ENCODE data around the gene IL3. TPM values are rescaled to one million over a fixed set of nuclear protein-coding genes. Genes with fewer than 3 reads are reported as not detected.

IL3 gene
- total RNA-seq, 1 donor from 2014 or later, result not detected

DNA sequence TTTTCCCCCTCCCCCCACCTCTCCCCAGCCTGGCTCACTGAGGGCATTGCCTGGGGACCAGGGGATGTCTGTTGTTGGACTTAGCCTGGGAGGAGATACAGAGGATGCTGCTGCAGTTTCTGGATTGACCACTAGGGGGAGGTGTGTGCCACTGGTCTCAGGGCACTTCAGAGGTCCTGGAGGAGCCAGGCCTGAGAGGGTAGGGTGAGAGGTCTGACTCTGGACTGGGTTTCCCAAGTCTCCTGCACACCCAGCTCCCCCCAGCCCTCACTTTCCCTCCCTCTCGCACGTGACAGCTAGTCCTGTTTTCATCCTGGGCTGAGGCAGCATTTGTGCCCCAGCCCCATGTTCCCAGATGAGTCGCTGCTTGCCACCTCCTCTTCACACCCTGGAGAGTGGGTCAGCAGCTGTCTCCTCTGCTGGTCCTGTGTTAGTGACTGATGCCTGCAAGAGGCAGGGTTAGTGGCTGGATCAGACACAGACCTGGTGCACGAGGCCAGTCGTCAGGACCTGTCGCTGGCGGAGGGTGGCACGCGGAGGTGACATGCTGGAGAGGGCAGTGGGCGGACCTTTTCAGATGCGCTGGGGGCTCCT lies 4.4 kb downstream of the IL3 start:
- Mint-ChIP-seq H3K4me3 (ENCODE audit: unreplicated experiment) (no peak overlapping the region), H3K27me3 (ENCODE audit: unreplicated experiment) (peaks cover 12% of the 10 kb centered on the region), H3K4me1 (ENCODE audit: low read depth, unreplicated experiment) (peaks cover 2% of the 10 kb centered on the region), H3K27ac (ENCODE audit: unreplicated experiment) (no peak overlapping the region), H3K36me3 (ENCODE audit: unreplicated experiment) (no peaks in the 10 kb centered on the region), H3K9me3 (ENCODE audit: unreplicated experiment) (peaks cover 3% of the 10 kb centered on the region)
- DNase-seq, result peak; percentile 92
- TF ChIP-seq, protein P1, sequence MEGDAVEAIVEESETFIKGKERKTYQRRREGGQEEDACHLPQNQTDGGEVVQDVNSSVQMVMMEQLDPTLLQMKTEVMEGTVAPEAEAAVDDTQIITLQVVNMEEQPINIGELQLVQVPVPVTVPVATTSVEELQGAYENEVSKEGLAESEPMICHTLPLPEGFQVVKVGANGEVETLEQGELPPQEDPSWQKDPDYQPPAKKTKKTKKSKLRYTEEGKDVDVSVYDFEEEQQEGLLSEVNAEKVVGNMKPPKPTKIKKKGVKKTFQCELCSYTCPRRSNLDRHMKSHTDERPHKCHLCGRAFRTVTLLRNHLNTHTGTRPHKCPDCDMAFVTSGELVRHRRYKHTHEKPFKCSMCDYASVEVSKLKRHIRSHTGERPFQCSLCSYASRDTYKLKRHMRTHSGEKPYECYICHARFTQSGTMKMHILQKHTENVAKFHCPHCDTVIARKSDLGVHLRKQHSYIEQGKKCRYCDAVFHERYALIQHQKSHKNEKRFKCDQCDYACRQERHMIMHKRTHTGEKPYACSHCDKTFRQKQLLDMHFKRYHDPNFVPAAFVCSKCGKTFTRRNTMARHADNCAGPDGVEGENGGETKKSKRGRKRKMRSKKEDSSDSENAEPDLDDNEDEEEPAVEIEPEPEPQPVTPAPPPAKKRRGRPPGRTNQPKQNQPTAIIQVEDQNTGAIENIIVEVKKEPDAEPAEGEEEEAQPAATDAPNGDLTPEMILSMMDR (IDR thresholded peaks at IDR 0.05; ENCODE audit: partially characterized antibody, unreplicated experiment), result peak; percentile 93

DNA sequence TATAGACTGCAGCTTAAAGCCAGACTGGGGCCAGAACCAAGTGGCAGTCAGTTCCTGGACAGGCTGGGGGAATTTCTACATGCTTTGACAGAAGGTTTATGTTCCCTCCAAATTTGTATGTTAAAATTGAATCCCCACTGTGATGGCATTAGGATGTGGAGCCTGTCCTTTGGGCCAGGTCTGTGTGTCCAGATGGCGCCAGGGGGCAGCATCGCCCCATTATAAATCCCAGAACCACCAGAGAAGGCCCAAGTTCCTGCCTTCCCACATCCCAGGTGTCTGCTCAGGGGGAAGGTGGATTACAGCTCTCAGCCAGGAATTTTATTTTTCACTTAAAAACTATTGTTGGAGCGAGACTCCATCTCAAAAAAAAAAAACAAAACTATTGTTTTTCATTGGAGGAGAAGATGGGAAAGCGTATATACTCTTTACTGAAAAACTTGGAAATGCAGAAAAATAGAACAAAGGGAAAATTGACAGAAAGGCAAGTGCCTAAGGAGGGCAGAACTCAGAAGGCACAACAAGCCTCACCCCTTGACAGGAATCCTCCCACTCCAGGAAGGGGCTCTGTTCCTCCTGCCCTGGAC lies 5.0 kb downstream of the IL3 start:
- no peaks in the 10 kb centered on the region for H3K36me3 Mint-ChIP-seq (ENCODE audit: unreplicated experiment)
- no peak overlapping the region for H3K27ac Mint-ChIP-seq (ENCODE audit: unreplicated experiment)

GRCh38 chr5:132065951-132066701 lies 5.7 kb downstream of the IL3 start:
- Mint-ChIP-seq H3K9me3 (ENCODE audit: unreplicated experiment) (peaks cover 5% of the 10 kb centered on the region), H3K27ac (ENCODE audit: unreplicated experiment) (no peak overlapping the region), H3K27me3 (ENCODE audit: unreplicated experiment) (peaks cover 10% of the 10 kb centered on the region)

More for the DNA sequence above, 5.0 kb downstream of the IL3 start:
- TF ChIP-seq, protein P1 (IDR thresholded peaks at IDR 0.05; ENCODE audit: partially characterized antibody, unreplicated experiment), result no peak
- Mint-ChIP-seq H3K4me1 (ENCODE audit: low read depth, unreplicated experiment) (peaks cover 2% of the 10 kb centered on the region), H3K9me3 (ENCODE audit: unreplicated experiment) (peaks cover 2% of the 10 kb centered on the region), H3K4me3 (ENCODE audit: unreplicated experiment) (no peak overlapping the region), H3K27me3 (ENCODE audit: unreplicated experiment) (peaks cover 10% of the 10 kb centered on the region)
- peak; percentile 61 for DNase-seq

GRCh38 chr5:132066871-132067270 lies 6.4 kb downstream of the IL3 start:
- H3K27me3 Mint-ChIP-seq (ENCODE audit: unreplicated experiment), result peaks cover 10% of the 10 kb centered on the region
- no peaks in the 10 kb centered on the region for H3K36me3 Mint-ChIP-seq (ENCODE audit: unreplicated experiment)
- TF ChIP-seq, protein P1 (IDR thresholded peaks at IDR 0.05; ENCODE audit: partially characterized antibody, unreplicated experiment), result no peak
- DNase-seq, result no peak
- peaks cover 2% of the 10 kb centered on the region for H3K4me1 Mint-ChIP-seq (ENCODE audit: low read depth, unreplicated experiment)
- H3K27ac Mint-ChIP-seq (ENCODE audit: unreplicated experiment), result no peak overlapping the region
- peaks cover 5% of the 10 kb centered on the region for H3K9me3 Mint-ChIP-seq (ENCODE audit: unreplicated experiment)
- no peak overlapping the region for H3K4me3 Mint-ChIP-seq (ENCODE audit: unreplicated experiment)

More at GRCh38 chr5:132065951-132066701, 5.7 kb downstream of the IL3 start:
- Mint-ChIP-seq H3K36me3 (ENCODE audit: unreplicated experiment) (no peaks in the 10 kb centered on the region), H3K4me3 (ENCODE audit: unreplicated experiment) (no peak overlapping the region), H3K4me1 (ENCODE audit: low read depth, unreplicated experiment) (peaks cover 2% of the 10 kb centered on the region)
- no peak for DNase-seq
- TF ChIP-seq, protein P1 (IDR thresholded peaks at IDR 0.05; ENCODE audit: partially characterized antibody, unreplicated experiment), result no peak

GRCh38 chr5:132067451-132067850 lies 7.0 kb downstream of the IL3 start:
- no peak for DNase-seq
- TF ChIP-seq, protein P1 (IDR thresholded peaks at IDR 0.05; ENCODE audit: partially characterized antibody, unreplicated experiment), result no peak
- no peaks in the 10 kb centered on the region for H3K36me3 Mint-ChIP-seq (ENCODE audit: unreplicated experiment)
- H3K27ac Mint-ChIP-seq (ENCODE audit: unreplicated experiment), result no peak overlapping the region
- H3K4me1 Mint-ChIP-seq (ENCODE audit: low read depth, unreplicated experiment), result peaks cover 2% of the 10 kb centered on the region
- H3K27me3 Mint-ChIP-seq (ENCODE audit: unreplicated experiment), result peaks cover 10% of the 10 kb centered on the region
- H3K9me3 Mint-ChIP-seq (ENCODE audit: unreplicated experiment), result peaks cover 5% of the 10 kb centered on the region
- H3K4me3 Mint-ChIP-seq (ENCODE audit: unreplicated experiment), result no peak overlapping the region

Measured in glutamatergic neuron (in vitro differentiated cells).